Activated CD8-positive, alpha-beta memory T cell treated with anti-CD3 and anti-CD28 coated beads for 1 hour (primary cell): ENCODE data around the gene EPS8L1.
"Not testable (repeated sequence)": the region's sequence is repeated elsewhere in the genome, so short reads cannot be mapped to it uniquely, and the experiment has no call there.

Experiments used
- DNase-seq, 2 donors: peaks; one replicate each; pipeline ENCODE4 v3.0.0-alpha.2; 2020; ENCODE audit warnings: low read depth in 1 of 2; ENCODE audit errors: extremely low read depth in 1 of 2

The EPS8L1 gene

DNA sequence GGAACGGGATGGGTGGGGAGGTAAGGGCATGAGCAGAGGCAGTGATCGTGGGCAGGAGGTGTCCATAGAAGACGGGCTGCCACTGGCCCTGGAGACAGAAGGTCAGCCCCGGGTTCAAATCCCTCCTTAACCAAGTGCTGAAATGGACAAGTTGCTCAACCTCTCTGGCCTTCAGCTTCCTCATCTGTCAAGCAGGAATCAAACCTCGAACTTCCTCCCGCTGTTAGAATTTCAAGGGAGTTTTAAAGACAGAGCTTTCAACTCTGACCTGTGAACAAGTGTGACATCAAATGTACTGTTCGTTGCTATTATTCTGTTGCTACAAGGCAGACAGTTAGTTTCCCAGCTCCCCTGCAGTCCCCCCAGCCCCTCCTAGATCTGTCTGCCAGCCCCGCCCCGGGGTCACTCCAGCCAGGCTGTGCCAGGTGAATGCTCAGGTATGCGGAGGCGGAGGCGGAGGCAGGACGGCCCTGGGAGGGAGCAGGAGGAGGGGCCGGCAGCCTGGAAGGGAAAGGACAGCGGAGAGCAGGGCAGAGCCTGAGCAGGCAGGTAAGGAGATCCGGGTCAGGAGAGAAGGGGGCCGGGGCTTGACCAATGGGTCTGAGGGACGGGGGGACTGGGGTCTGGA lies at the start of gene EPS8L1:
EPS8L1 (plus strand) TSS at position 499 of the 628 bp plus-strand sequence. CDS start 576 bp downstream, outside the sequence.
- DNase-seq: no peak

- not testable (repeated sequence) for DNase-seq
Observed at GRCh38 chr19:55027140-55027471, 48.6 kb upstream of the EPS8L1 start.

GRCh38 chr19:55027472-55028337 lies 48.0 kb upstream of the EPS8L1 start:
- no peak for DNase-seq

- DNase-seq: no peak
Observed at GRCh38 chr19:55028757-55029156, 46.9 kb upstream of the EPS8L1 start.

- no peak for DNase-seq
Observed at GRCh38 chr19:55031178-55031577, 44.5 kb upstream of the EPS8L1 start.

DNA sequence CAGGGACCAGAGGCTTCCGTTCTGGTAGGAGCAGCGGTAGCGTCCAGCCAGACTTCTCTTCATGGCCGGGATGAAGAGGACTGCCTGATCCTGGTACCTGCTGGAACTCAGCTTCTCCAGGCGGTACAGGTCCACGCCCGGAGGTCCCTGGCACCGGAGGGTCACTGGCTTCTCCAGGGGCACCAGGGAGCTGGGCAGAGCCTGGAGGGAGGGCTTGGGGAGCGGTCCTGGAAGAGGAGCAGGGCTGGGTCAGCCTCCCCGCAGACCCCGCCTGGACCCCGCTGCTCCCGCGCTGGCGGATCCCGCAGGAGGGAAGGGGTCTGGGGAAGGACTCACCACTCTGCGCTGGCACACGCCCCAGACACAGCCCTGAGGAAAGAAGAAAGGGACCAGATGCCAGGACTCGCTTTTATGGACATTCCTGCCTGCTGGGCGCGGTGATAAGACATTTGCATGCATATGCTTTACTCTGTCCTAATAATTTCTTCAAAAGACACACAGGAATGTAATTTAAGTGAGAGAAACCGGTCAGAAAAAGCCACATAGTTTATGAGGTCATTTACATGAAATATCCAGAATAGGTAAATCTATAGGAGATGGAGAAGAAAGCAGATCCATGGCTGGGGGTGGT lies 43.4 kb upstream of the EPS8L1 start:
- no peak for DNase-seq

GRCh38 chr19:55032976-55033643 lies 42.6 kb upstream of the EPS8L1 start:
- not testable (repeated sequence) for DNase-seq

GRCh38 chr19:55034751-55035150 lies 40.9 kb upstream of the EPS8L1 start:
- DNase-seq: no peak

DNA sequence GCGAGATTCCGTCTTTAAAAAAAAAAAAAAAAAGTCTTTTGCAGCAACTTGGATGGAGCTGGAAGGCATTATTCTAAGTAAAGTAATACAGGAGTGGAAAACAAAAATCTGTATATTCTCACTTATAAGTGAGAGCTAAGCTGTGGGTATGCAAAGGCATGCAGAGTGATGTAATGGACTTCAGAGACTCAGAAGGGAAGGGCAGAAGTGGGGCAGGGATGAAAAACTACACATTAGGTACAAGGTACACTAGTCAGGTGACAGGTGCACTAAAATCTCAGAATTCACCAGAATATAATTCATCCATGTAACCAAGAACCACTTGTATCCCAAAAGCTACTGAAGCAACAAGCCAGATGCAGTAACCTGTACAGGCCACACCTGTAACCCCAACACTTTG lies 39.6 kb upstream of the EPS8L1 start:
- no peak for DNase-seq

DNA sequence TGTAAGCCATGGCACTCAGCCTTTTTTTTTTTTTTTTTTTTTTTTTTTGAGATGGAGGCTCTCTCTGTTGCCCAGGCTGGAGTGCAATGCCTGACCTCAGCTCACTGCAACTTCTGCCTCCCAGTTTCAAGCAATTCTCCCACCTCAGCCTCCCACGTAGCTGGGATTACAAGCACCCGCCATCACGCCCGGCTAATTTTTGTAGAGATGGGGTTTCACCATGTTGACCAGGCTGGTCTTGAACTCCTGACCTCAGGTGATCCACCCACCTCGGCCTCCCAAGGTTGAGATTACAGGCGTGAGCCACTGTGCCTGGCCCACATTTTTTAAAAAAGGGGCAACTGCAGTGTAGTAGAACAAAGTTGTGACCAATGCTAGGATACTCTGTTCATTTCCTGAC lies 38.1 kb upstream of the EPS8L1 start:
- not testable (repeated sequence) for DNase-seq

GRCh38 chr19:55040654-55041053 lies 35.0 kb upstream of the EPS8L1 start:
- DNase-seq: not testable (repeated sequence)

GRCh38 chr19:55041244-55041626 lies 34.4 kb upstream of the EPS8L1 start:
- DNase-seq: no peak

GRCh38 chr19:55041627-55042343 lies 33.9 kb upstream of the EPS8L1 start:
- no peak for DNase-seq

GRCh38 chr19:55042344-55042678 lies 33.4 kb upstream of the EPS8L1 start:
- no peak for DNase-seq

GRCh38 chr19:55042688-55043087 lies 33.0 kb upstream of the EPS8L1 start:
- no peak for DNase-seq

GRCh38 chr19:55044286-55044685 lies 31.4 kb upstream of the EPS8L1 start:
- DNase-seq: no peak

DNA sequence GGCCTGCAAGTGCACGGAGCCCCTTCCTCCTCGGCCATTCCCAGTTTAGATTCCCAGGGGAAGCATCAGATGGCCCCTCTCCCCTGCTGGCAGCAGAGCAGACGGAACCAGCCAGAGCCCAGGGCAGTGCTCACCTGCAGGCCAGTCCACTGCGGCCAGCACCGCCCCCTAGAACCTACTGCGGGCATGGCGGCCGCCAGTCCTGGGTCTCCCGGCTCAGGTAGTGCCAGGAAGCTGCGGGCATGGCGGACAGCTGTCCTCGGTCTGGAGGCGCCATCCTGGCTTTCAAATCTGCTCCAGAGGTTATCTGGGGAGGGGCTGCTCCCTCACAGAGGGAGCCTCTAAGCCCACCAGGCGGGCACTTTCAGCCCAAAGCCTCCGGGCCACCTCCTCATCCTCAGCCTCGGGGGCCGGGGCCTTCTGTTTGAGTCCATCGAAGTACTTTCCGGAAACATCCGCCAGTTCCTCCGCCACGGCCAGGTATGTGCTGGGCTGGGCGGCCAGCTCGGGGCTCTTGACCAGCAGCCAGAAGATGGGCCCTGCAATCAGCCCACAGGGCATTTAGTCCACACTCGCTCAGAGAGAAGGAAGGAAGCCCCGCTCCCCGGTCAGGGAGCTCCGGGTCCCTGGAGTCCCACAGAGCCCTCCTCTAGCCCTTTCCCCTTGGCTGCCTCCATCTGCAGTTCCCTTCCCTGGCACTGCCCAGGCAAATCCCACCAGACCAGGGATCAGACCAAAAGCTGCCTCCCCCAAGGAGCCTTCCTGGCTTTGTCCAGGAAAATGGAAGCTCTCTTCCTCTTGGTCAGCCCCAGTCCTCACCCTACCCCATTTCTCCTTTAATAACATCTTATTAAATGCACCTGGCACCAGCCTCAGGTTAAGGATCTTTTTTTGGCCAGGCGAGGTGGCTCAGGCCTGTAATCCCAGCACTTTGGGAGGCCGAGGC lies 30.6 kb upstream of the EPS8L1 start:
- no peak for DNase-seq

DNA sequence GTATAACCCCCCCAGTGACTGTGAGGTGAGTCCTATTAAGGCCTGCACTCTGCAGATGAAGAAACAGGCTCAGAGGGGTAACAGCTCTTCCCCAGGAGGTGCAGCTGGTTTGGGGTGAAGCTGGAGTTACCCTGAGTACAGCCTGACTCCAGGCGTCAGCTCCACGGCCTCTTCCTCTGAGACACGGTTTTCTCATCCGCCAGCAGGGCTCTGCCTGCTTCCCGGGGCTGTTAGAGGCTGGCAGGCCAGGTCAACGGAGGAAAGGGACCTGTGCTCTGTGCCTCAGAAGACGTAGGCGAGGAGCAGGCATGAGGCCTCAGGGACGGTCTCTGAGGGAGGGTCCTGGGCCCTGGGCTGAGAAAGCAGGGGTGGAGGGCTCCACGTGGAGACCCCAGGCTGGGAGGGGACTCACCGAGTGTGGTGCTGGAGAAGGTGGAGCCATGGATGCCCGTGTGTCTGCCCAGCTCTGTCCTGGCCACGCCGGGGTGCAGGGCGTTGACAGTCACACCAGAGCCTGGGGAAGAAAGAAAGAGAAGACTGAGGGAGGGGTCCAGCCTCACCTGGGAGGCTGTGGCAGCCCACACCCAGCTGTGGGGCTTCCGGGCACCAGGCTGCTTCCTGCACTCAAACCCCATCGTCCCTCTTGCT lies 28.6 kb upstream of the EPS8L1 start:
- DNase-seq: no peak

DNA sequence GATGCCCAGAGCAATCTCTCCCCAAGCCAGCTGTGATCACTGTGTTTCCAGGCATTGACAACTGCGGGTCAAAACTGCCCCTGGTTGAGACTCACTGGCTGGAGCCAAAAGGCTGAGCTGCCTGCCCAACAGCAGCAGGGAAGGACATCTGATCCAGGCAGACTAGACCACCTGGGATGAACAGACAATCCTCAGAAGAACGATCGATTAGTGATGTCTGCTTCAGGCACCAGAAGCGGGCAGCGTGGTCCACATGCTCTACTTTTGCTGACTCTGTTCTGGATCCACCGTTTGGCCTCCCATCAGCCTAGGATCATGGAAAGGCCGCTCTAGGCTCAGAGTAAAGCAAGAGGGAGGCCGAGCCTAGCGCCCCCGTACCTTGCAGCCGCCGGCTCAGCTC lies 27.7 kb upstream of the EPS8L1 start:
- DNase-seq: no peak
